Measurements from ENCODE around the gene SEMA5B. TPM values are rescaled to one million over a fixed set of nuclear protein-coding genes. Genes with fewer than 3 reads are reported as not detected.

SEMA5B gene
- 0.09 TPM for polyA plus RNA-seq (2012; ENCODE audit: low read depth, missing spikeins)

- TF ChIP-seq TAF1 (IDR thresholded peaks at IDR 0.05; ENCODE audit: low read depth, low read length), result no peak
- no peak for TF ChIP-seq POLR2AphosphoS5 (IDR thresholded peaks at IDR 0.05; ENCODE audit: low read depth, low read length)
- TF ChIP-seq PAX5 (IDR thresholded peaks at IDR 0.05; ENCODE audit: insufficient read depth, low read length, severe bottlenecking), result no peak
- TF ChIP-seq POU2F2 (IDR thresholded peaks at IDR 0.05; ENCODE audit: low read depth, low read length), result no peak
- TF ChIP-seq POLR2A (IDR thresholded peaks at IDR 0.05; ENCODE audit: low read depth, low read length), result no peak
- TF ChIP-seq SPI1 (IDR thresholded peaks at IDR 0.05; ENCODE audit: low read depth, low read length), result no peak
- DNase-seq (ENCODE audit: insufficient read length, low spot score), result peak; percentile 54
- peak; percentile 76 for FAIRE-seq
These were observed at the start of gene SEMA5B for GRCh38 chr3:123027292-123028232. Gene SEMA5B, minus strand, starts transcription at chr3:123027763. Its CDS starts 66,500 bp downstream, at chr3:122961263.

- FAIRE-seq, result no peak
These were observed 49.2 kb upstream of the SEMA5B start for GRCh38 chr3:123076496-123077418.

GRCh38 chr3:123076112-123076495 lies 48.5 kb upstream of the SEMA5B start:
- TF ChIP-seq PAX5 (IDR thresholded peaks at IDR 0.05; ENCODE audit: insufficient read depth, low read length, severe bottlenecking) (no peak), TAF1 (IDR thresholded peaks at IDR 0.05; ENCODE audit: low read depth, low read length) (no peak), POLR2AphosphoS5 (IDR thresholded peaks at IDR 0.05; ENCODE audit: low read depth, low read length) (no peak), POLR2A (IDR thresholded peaks at IDR 0.05; ENCODE audit: low read depth, low read length) (no peak)
- no peak for DNase-seq (ENCODE audit: insufficient read length, low spot score)
- FAIRE-seq, result no peak

More at GRCh38 chr3:123076496-123077418, 49.2 kb upstream of the SEMA5B start:
- no peak for TF ChIP-seq SPI1 (IDR thresholded peaks at IDR 0.05; ENCODE audit: low read depth, low read length)
- no peak for TF ChIP-seq POLR2A (IDR thresholded peaks at IDR 0.05; ENCODE audit: low read depth, low read length)
- no peak for TF ChIP-seq TAF1 (IDR thresholded peaks at IDR 0.05; ENCODE audit: low read depth, low read length)
- no peak for TF ChIP-seq POLR2AphosphoS5 (IDR thresholded peaks at IDR 0.05; ENCODE audit: low read depth, low read length)
- TF ChIP-seq POU2F2 (IDR thresholded peaks at IDR 0.05; ENCODE audit: low read depth, low read length), result no peak
- TF ChIP-seq PAX5 (IDR thresholded peaks at IDR 0.05; ENCODE audit: insufficient read depth, low read length, severe bottlenecking), result no peak
- DNase-seq (ENCODE audit: insufficient read length, low spot score), result no peak

- DNase-seq (ENCODE audit: insufficient read length, low spot score), result no peak
- TF ChIP-seq TAF1 (IDR thresholded peaks at IDR 0.05; ENCODE audit: low read depth, low read length), result no peak
- TF ChIP-seq SPI1 (IDR thresholded peaks at IDR 0.05; ENCODE audit: low read depth, low read length), result no peak
- no peak for TF ChIP-seq POLR2AphosphoS5 (IDR thresholded peaks at IDR 0.05; ENCODE audit: low read depth, low read length)
- no peak for TF ChIP-seq PAX5 (IDR thresholded peaks at IDR 0.05; ENCODE audit: insufficient read depth, low read length, severe bottlenecking)
- no peak for TF ChIP-seq POU2F2 (IDR thresholded peaks at IDR 0.05; ENCODE audit: low read depth, low read length)
- TF ChIP-seq POLR2A (IDR thresholded peaks at IDR 0.05; ENCODE audit: low read depth, low read length), result no peak
- no peak for FAIRE-seq
These were observed 47.8 kb upstream of the SEMA5B start for GRCh38 chr3:123075359-123075758.

GRCh38 chr3:123072564-123072963 lies 45.0 kb upstream of the SEMA5B start:
- DNase-seq (ENCODE audit: insufficient read length, low spot score) (no peak), FAIRE-seq (no peak)

GRCh38 chr3:123072152-123072551 lies 44.6 kb upstream of the SEMA5B start:
- DNase-seq (ENCODE audit: insufficient read length, low spot score) (no peak), FAIRE-seq (no peak)
- TF ChIP-seq TAF1 (IDR thresholded peaks at IDR 0.05; ENCODE audit: low read depth, low read length) (no peak), POLR2A (IDR thresholded peaks at IDR 0.05; ENCODE audit: low read depth, low read length) (no peak), PAX5 (IDR thresholded peaks at IDR 0.05; ENCODE audit: insufficient read depth, low read length, severe bottlenecking) (no peak), SPI1 (IDR thresholded peaks at IDR 0.05; ENCODE audit: low read depth, low read length) (no peak), POU2F2 (IDR thresholded peaks at IDR 0.05; ENCODE audit: low read depth, low read length) (no peak), POLR2AphosphoS5 (IDR thresholded peaks at IDR 0.05; ENCODE audit: low read depth, low read length) (no peak)

More at GRCh38 chr3:123072564-123072963, 45.0 kb upstream of the SEMA5B start:
- TF ChIP-seq SPI1 (IDR thresholded peaks at IDR 0.05; ENCODE audit: low read depth, low read length), result no peak
- TF ChIP-seq PAX5 (IDR thresholded peaks at IDR 0.05; ENCODE audit: insufficient read depth, low read length, severe bottlenecking), result no peak
- TF ChIP-seq POLR2A (IDR thresholded peaks at IDR 0.05; ENCODE audit: low read depth, low read length), result no peak
- no peak for TF ChIP-seq POLR2AphosphoS5 (IDR thresholded peaks at IDR 0.05; ENCODE audit: low read depth, low read length)
- TF ChIP-seq POU2F2 (IDR thresholded peaks at IDR 0.05; ENCODE audit: low read depth, low read length), result no peak
- no peak for TF ChIP-seq TAF1 (IDR thresholded peaks at IDR 0.05; ENCODE audit: low read depth, low read length)

- TF ChIP-seq POU2F2 (IDR thresholded peaks at IDR 0.05; ENCODE audit: low read depth, low read length) (no peak), SPI1 (IDR thresholded peaks at IDR 0.05; ENCODE audit: low read depth, low read length) (no peak), TAF1 (IDR thresholded peaks at IDR 0.05; ENCODE audit: low read depth, low read length) (no peak), PAX5 (IDR thresholded peaks at IDR 0.05; ENCODE audit: insufficient read depth, low read length, severe bottlenecking) (no peak), POLR2A (IDR thresholded peaks at IDR 0.05; ENCODE audit: low read depth, low read length) (no peak)
- no peak for FAIRE-seq
- no peak for DNase-seq (ENCODE audit: insufficient read length, low spot score)
These were observed 44.0 kb upstream of the SEMA5B start for GRCh38 chr3:123071581-123071980.

- FAIRE-seq (no peak), DNase-seq (ENCODE audit: insufficient read length, low spot score) (no peak)
- TF ChIP-seq SPI1 (IDR thresholded peaks at IDR 0.05; ENCODE audit: low read depth, low read length) (no peak), POLR2AphosphoS5 (IDR thresholded peaks at IDR 0.05; ENCODE audit: low read depth, low read length) (no peak), POLR2A (IDR thresholded peaks at IDR 0.05; ENCODE audit: low read depth, low read length) (no peak), PAX5 (IDR thresholded peaks at IDR 0.05; ENCODE audit: insufficient read depth, low read length, severe bottlenecking) (no peak), TAF1 (IDR thresholded peaks at IDR 0.05; ENCODE audit: low read depth, low read length) (no peak), POU2F2 (IDR thresholded peaks at IDR 0.05; ENCODE audit: low read depth, low read length) (no peak)
These were observed 43.6 kb upstream of the SEMA5B start for GRCh38 chr3:123071146-123071545.
